IPS-18a (cell line): ENCODE data around the gene SEC14L1.

Experiments
- H3K27ac ChIP-seq: one replicate; pipeline ENCODE4 v1.5.1; 2013; ENCODE audit warnings: low read length
- H3K27me3 ChIP-seq: one replicate; pipeline ENCODE4 v1.6.1; 2013; ENCODE audit warnings: mild to moderate bottlenecking, low read length; ENCODE audit not compliant: control insufficient read depth, insufficient read depth
- H3K36me3 ChIP-seq: one replicate; pipeline ENCODE4 v1.6.1; 2013; ENCODE audit warnings: low read depth, low read length; ENCODE audit not compliant: control insufficient read depth
- H3K4me1 ChIP-seq: one replicate; pipeline ENCODE4 v1.6.1; 2013; ENCODE audit warnings: low read depth, low read length; ENCODE audit not compliant: control insufficient read depth
- H3K4me3 ChIP-seq: one replicate; pipeline ENCODE4 v1.5.1; 2013; ENCODE audit warnings: low read length
- H3K9ac ChIP-seq: one replicate; pipeline ENCODE4 v1.6.1; 2013; ENCODE audit warnings: mild to moderate bottlenecking, low read length, moderate library complexity
- H3K9me3 ChIP-seq: one replicate; pipeline ENCODE4 v1.6.1; 2013; ENCODE audit warnings: low read depth, low read length; ENCODE audit not compliant: control insufficient read depth

The SEC14L1 gene

DNA sequence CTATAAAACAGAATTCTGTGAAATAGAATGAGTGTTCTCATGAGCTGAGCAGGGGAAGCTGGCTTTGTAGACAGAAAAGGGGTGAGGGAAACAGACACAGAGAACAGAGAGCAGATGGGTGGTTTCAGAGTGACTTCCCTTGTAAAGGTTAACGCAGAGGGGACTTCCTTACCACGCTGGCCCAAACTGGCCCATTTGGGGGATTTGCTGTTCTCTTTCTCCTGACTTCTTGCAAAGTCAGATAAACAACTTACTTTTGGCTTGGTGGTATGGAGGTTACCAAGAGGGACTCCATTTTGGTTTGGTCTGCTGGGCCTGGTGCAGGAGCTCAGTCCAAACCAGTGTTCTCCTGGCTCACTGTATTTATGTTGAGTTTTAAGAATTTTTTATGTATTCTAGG is 48.4 kb downstream of the SEC14L1 start:
- Histone ChIP-seq H3K4me3 (no peak overlapping the region), H3K27me3 (no peaks in the 10 kb centered on the region), H3K9ac (no peak overlapping the region), H3K4me1 (no peaks in the 10 kb centered on the region), H3K36me3 (peaks cover 12% of the 10 kb centered on the region), H3K9me3 (no peaks in the 10 kb centered on the region), H3K27ac (no peak overlapping the region)

DNA sequence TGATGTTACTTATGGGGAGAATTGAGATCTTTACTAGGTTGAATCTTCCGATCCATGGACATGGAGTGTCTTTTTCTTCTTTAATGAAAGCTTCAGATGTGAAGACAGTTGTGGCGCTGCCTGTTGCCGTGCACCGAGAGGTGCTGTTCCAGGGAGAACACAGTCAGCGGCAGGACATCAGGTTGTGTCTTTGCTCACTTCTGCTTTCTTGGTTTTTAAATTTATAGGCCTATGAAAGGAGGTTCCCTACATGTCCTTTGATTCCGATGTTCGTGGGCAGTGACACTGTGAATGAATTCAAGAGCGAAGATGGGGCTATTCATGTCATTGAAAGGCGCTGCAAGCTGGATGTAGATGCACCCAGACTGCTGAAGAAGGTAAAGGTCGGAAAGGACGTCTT is 49.8 kb downstream of the SEC14L1 start:
- no peak overlapping the region for H3K27ac ChIP-seq
- H3K9ac ChIP-seq, result no peak overlapping the region
- no peaks in the 10 kb centered on the region for H3K27me3 ChIP-seq
- H3K4me1 ChIP-seq, result no peaks in the 10 kb centered on the region
- H3K4me3 ChIP-seq, result no peak overlapping the region
- H3K9me3 ChIP-seq, result no peaks in the 10 kb centered on the region
- H3K36me3 ChIP-seq, result peaks cover 20% of the 10 kb centered on the region

DNA sequence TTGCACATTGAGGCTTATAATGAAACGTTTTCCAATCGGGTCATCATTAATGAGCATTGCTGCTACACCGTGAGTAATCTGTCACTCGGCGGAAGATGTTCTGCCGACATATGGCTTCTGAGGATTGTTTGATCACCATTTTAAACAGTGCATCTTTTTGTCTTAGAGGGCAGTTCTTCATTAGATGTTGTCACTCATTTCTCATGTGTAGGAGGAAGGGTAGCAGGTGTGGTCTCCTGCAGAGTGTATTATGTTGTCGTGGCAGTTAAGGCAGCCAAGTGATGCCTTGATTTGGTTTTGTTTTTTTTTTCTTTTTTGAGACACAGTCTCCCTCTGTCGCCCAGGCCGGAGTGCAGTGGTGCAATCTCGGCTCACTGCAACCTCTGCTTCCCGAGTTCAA is 50.5 kb downstream of the SEC14L1 start:
- no peak overlapping the region for H3K27ac ChIP-seq
- peaks cover 27% of the 10 kb centered on the region for H3K36me3 ChIP-seq

DNA sequence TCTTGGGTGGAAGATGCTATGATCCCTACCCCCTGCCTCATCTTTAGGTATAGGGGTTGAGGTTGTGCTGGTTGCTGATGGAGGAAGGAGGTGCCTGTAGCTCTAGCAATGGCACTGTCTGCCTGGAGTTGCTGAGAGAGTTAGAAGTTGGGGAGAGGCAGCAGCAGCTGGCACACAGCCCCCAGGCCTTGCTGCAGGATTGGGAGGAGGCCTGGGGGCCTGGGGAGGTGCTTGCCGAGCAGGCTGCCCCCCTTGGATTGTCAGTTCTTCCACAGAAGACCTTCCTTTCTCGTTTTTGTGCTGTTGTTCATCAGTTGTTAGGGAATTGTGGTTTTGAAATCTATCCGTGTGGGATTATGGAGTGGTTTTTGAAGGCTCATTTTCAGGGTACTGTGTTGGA is 52.9 kb downstream of the SEC14L1 start:
- Histone ChIP-seq H3K27me3 (no peaks in the 10 kb centered on the region), H3K9me3 (no peaks in the 10 kb centered on the region), H3K27ac (no peak overlapping the region), H3K36me3 (peaks cover 45% of the 10 kb centered on the region), H3K4me1 (no peaks in the 10 kb centered on the region), H3K9ac (no peak overlapping the region), H3K4me3 (no peak overlapping the region)

More for the DNA sequence above, 50.5 kb downstream of the SEC14L1 start:
- no peak overlapping the region for H3K9ac ChIP-seq
- H3K4me3 ChIP-seq, result no peak overlapping the region
- no peaks in the 10 kb centered on the region for H3K9me3 ChIP-seq
- H3K4me1 ChIP-seq, result no peaks in the 10 kb centered on the region
- H3K27me3 ChIP-seq, result no peaks in the 10 kb centered on the region

DNA sequence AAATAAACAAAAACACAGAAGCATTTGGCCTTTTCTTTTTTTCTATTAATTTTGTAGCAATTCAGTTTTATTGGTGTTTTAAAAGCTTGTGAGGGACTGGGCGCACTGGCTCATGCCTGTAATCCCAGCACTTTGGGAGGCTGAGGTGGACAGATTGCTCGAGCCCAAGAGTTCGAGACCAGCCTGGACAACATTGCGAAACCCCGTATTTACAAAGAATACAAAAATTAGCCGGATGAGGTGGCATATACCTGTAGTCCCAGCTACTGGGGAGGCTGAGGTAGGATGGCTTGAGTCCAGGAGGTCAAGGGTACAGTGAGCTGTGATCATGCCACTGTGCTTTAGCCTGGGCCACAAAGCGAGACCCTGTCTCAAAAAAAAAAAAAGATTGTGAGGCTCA is 53.4 kb downstream of the SEC14L1 start:
- Histone ChIP-seq H3K9me3 (no peaks in the 10 kb centered on the region), H3K4me3 (no peak overlapping the region), H3K4me1 (no peaks in the 10 kb centered on the region), H3K27ac (no peak overlapping the region), H3K27me3 (no peaks in the 10 kb centered on the region), H3K36me3 (peaks cover 45% of the 10 kb centered on the region), H3K9ac (no peak overlapping the region)

DNA sequence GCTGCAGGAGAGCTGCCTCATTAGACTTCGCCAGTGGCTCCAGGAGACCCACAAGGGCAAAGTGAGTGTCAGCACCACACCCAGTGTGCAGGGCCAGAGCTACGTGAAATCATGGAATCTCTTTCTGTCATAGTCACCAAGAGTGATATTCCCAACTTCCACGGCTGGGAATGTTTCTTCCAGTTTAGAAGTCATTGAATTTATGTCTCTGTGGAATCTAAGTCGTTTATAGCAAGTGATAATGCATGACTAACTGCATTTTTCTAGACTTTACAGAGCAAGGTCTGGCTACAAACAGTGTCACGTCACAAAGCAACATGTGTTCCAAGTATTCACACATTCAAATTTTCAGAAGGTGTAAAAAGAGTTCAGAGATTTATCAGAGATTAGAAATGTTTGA is 55.5 kb downstream of the SEC14L1 start:
- H3K27ac ChIP-seq, result no peak overlapping the region
- no peaks in the 10 kb centered on the region for H3K27me3 ChIP-seq
- H3K9ac ChIP-seq, result no peak overlapping the region
- H3K9me3 ChIP-seq, result no peaks in the 10 kb centered on the region
- H3K4me1 ChIP-seq, result no peaks in the 10 kb centered on the region
- H3K36me3 ChIP-seq, result peaks cover 58% of the 10 kb centered on the region
- no peak overlapping the region for H3K4me3 ChIP-seq

DNA sequence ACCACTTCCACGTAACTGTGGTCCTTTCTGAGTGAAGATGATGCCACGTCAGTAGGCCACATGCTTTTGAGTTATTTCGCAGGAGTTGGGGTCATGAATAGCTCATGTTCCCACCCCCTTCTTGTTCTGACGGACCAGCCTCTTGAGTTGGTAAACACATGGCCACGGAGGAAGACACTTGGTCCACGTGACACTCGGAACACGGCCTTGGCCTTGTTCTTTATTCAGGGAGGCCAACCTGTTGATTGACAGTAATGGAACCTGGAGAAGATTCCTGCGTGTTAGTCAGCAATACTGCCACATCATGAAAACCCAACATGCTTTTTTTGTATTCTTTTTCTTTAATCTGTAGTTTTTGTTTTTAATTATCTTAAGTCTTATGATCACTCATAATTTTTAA is 56.3 kb downstream of the SEC14L1 start:
- Histone ChIP-seq H3K4me1 (no peaks in the 10 kb centered on the region), H3K4me3 (no peak overlapping the region), H3K36me3 (peaks cover 57% of the 10 kb centered on the region), H3K9ac (no peak overlapping the region), H3K27ac (no peak overlapping the region), H3K27me3 (no peaks in the 10 kb centered on the region), H3K9me3 (no peaks in the 10 kb centered on the region)

DNA sequence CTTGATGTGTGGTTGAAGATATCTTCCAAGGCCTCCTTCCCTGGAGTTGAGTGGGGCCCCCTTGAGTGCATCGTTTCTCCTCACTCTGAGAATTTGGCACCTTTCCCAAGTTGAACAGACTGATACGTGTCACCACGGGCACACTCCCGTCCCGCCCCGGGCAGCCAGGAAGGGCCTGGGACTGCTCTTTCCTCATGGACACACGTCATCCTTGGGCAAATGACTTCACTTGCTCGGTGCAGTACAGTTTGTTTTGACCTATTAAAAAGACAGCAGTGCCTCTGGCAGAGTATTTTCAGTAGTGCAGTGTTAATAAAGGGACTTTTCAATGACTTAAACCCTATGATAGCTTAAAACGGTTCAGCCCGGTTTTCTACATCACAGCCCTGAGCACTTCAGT is 59.9 kb downstream of the SEC14L1 start:
- no peaks in the 10 kb centered on the region for H3K9me3 ChIP-seq
- no peak overlapping the region for H3K27ac ChIP-seq
- H3K36me3 ChIP-seq, result peaks cover 48% of the 10 kb centered on the region
- no peak overlapping the region for H3K4me3 ChIP-seq
- no peak overlapping the region for H3K9ac ChIP-seq
- no peaks in the 10 kb centered on the region for H3K4me1 ChIP-seq
- H3K27me3 ChIP-seq, result no peaks in the 10 kb centered on the region

DNA sequence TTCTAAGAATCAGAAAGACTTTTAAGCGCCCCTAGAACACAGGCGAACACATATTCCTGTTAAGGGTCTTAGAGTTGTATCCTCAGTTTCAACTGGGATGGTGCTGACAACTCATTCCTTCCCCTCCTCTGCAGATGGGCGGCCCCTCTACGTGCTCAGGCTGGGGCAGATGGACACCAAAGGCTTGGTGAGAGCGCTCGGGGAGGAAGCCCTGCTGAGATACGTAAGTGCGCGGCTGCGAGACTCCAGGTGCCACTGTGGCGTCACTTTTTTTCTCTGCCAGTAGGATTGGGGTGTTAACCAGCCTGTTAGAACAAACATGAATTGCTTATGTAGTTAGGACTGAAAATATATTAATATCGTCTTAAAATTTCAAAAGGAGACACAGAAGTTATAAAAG is 62.7 kb downstream of the SEC14L1 start:
- Histone ChIP-seq H3K9me3 (no peaks in the 10 kb centered on the region), H3K27ac (no peak overlapping the region), H3K27me3 (no peaks in the 10 kb centered on the region), H3K4me1 (no peaks in the 10 kb centered on the region), H3K9ac (no peak overlapping the region), H3K36me3 (peaks cover 34% of the 10 kb centered on the region), H3K4me3 (no peak overlapping the region)

DNA sequence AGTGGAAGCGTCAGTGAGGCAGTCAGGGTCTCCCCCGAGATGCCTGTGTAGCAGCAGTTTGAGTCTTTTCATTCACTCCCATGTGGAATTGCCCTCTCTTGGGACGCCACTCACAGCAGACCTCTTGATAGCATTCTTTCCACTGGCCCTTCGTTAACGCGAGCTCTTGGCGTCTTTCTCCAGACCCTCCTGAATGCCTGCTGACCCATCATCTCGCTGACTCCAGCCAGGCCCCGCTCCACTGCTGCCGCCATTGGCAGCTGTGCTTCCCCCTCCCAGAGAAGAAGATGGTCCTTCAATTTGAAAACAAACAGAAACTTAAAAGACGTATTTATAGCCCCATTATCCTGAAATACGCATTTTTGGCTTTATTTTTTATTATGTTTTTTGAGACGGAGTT is 63.1 kb downstream of the SEC14L1 start:
- H3K4me1 ChIP-seq, result no peaks in the 10 kb centered on the region
- H3K27ac ChIP-seq, result no peak overlapping the region
- no peak overlapping the region for H3K4me3 ChIP-seq
- H3K9me3 ChIP-seq, result no peaks in the 10 kb centered on the region
- peaks cover 37% of the 10 kb centered on the region for H3K36me3 ChIP-seq
- H3K9ac ChIP-seq, result no peak overlapping the region
- no peaks in the 10 kb centered on the region for H3K27me3 ChIP-seq

DNA sequence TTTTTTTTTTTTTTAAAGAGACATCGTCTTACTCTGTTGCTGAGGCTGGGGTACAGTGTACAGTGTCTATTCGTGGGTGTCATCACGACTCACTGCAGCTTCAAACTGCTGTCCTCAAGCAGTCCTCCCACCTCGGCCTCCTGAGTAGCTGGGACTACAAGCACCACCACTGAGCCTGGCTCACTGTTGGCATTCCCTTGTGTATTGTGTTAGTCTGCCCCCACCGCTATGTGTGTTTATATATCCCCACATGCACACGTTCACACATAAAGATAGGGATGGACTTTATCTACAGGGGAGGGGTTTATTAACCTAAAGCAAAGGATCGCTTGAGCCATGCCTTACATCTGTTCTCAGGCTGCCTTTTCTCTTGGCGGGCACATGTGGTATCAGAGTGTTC is 63.8 kb downstream of the SEC14L1 start:
- no peaks in the 10 kb centered on the region for H3K27me3 ChIP-seq
- H3K4me3 ChIP-seq, result no peak overlapping the region
- no peaks in the 10 kb centered on the region for H3K9me3 ChIP-seq
- H3K9ac ChIP-seq, result no peak overlapping the region
- peaks cover 43% of the 10 kb centered on the region for H3K36me3 ChIP-seq
- no peak overlapping the region for H3K27ac ChIP-seq
- H3K4me1 ChIP-seq, result no peaks in the 10 kb centered on the region

DNA sequence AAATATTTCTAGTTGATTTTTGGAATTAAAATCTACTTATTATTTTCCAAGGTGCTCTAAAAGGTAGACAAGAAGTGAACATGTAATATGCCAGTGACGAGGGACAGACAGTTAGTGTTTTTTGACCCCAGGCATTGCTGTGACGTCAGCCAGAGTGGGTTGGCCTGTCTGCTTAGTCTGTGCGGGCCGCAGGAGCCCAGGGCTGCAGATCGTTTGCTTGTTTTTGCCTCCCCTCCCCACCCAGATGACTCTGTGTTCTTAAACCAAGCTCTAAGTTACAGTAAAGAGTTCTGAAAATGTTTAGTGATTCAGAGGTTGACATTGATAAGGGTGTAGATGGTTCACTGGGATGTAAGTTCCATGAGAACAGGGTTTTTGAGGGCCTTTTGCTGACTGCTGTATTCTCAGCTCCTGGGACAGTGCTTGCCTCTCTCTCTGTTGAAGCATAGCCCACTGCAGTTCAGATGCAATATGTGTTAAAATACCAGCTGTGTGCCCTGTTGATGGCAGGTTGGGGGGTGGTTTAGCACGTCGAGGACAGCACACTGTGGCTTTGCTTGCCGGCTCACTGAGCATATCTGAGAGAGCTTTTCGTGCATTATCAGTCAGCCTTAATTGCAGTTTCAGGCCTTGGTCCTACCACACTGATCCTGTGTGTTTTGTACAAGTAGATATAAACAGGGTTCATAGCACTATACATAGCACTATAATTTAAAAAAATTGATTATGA is 64.8 kb downstream of the SEC14L1 start:
- Histone ChIP-seq H3K27ac (no peak overlapping the region), H3K4me3 (no peak overlapping the region), H3K4me1 (no peaks in the 10 kb centered on the region), H3K9ac (no peak overlapping the region), H3K9me3 (no peaks in the 10 kb centered on the region), H3K27me3 (no peaks in the 10 kb centered on the region), H3K36me3 (peaks cover 47% of the 10 kb centered on the region)
